Measurements from ENCODE around the gene AWAT1.

The AWAT1 gene

DNA sequence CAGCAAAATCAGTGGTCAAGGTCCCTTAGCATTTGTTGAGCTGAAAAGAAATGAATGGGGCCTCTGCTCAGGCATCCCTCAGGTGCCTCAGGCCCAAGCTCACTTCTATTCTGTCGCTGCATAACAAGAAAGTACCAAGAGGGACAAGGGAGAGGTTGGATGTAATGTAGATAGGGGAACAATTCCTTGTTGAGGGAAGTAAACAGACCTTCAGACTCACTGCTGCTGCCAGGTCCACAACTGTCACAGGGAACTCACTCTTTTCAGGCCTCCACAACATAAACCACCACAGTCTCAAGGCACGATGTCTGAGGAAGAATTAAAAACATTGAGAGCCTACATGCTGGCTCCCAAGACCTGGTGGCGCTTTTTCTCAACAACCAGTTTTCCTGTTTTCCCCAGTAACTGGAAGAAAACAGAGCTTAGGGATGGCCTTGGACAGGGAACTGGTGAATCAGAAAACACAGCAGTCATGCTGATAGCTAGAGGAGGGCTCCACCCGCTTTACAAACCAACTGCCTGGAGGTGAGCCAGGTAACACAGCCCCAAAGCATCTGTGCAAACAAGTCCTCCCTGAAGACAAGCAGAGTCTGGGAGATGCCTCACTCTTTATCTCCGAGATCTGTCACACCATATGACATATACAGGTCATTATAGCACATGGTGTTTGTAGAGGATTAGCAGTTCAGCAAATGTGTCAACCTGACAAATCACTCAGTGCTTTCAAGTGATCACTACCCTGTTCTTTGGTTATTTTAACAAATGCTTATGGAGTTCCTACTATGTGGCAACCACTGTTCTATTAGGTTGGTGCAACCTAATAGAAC lies 14.3 kb upstream of the AWAT1 start:
- H3K9ac ChIP-seq (ENCODE audit: low read length): no peak overlapping the region
- H3K4ac ChIP-seq (ENCODE audit: low read depth, low read length): no peak overlapping the region
- H3K79me1 ChIP-seq (ENCODE audit: low read length): no peaks in the 10 kb centered on the region
- H3K56ac ChIP-seq (ENCODE audit: low read length): no peak overlapping the region
- no peaks in the 10 kb centered on the region for H3K27me3 ChIP-seq (ENCODE audit: insufficient read depth, low read length, poor library complexity)
- H4K8ac ChIP-seq (ENCODE audit: low read depth, low read length): no peak overlapping the region
- no peaks in the 10 kb centered on the region for H3K4me1 ChIP-seq (ENCODE audit: control insufficient read depth, low read depth, low read length)
- DNase-seq: peak; percentile 18
- no peaks in the 10 kb centered on the region for H3K79me2 ChIP-seq (ENCODE audit: control insufficient read depth, insufficient read depth, low read length)
- no peak overlapping the region for H2BK15ac ChIP-seq (replicated peaks; ENCODE audit: low read depth)
- no peaks in the 10 kb centered on the region for H3K36me3 ChIP-seq (ENCODE audit: control insufficient read depth, insufficient read depth, low read length)
- no peak overlapping the region for H3K27ac ChIP-seq (ENCODE audit: low read depth, low read length)
- WGBS (ENCODE audit: extremely low coverage, insufficient coverage, low lambda C conversion rate): no CpG with 5 or more reads among the region's 5 CpGs
- no peak overlapping the region for H4K5ac ChIP-seq (ENCODE audit: low read length)
- no peak overlapping the region for H2BK120ac ChIP-seq (ENCODE audit: low read depth, low read length)
- no peak overlapping the region for H2BK5ac ChIP-seq (ENCODE audit: low read length)
- H3K4me3 ChIP-seq (ENCODE audit: low read length): no peak overlapping the region
- no peak overlapping the region for H2AK5ac ChIP-seq (ENCODE audit: low read length)
- H3K4me2 ChIP-seq (ENCODE audit: low read length): no peak overlapping the region
- H3K23ac ChIP-seq (ENCODE audit: low read length): no peak overlapping the region
- no peak overlapping the region for H3K18ac ChIP-seq (ENCODE audit: low read length)

DNA sequence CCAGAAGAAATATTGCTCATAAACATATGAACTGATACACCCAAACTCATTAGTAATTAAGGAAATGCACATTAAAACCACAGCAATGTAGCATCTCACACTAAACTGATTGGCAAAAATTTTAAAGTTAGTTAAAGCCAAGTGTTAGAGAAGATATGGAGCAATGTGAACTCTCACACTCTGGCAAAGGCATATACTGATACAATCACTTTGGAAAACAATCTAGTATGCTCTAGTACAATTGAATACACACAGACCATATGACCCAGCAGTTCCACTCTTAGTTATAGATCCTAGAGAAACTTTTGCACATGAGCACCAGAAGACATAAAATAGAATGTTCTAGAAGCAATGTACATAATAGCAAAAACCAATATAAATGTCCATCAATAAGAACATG lies 8.4 kb upstream of the AWAT1 start:
- DNase-seq: no peak
- Histone ChIP-seq H3K79me1 (ENCODE audit: low read length) (no peaks in the 10 kb centered on the region), H2AK5ac (ENCODE audit: low read length) (no peak overlapping the region)

DNA sequence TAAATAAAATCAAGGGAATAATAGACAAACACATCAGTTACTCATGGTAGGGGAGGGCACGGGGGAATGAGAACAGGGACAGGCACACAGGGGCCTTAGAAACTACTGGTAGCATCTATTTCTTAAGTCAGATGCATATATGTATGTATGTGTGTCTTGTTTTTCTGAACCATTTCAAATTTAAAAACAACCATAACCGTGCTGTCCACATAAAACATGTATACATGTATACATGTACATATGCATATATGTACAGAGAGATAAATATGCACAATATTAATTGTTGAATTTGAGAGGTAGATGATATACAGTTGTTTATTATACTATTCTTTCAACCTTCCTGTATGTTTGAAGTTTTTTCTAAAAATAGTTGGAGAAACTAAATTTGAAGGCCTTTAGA lies 7.8 kb upstream of the AWAT1 start:
- Histone ChIP-seq H3K79me1 (ENCODE audit: low read length) (no peaks in the 10 kb centered on the region), H2BK120ac (ENCODE audit: low read depth, low read length) (no peak overlapping the region), H3K36me3 (ENCODE audit: control insufficient read depth, insufficient read depth, low read length) (no peaks in the 10 kb centered on the region), H2AK5ac (ENCODE audit: low read length) (no peak overlapping the region), H3K4ac (ENCODE audit: low read depth, low read length) (no peak overlapping the region), H3K18ac (ENCODE audit: low read length) (no peak overlapping the region), H4K5ac (ENCODE audit: low read length) (no peak overlapping the region), H3K4me1 (ENCODE audit: control insufficient read depth, low read depth, low read length) (no peaks in the 10 kb centered on the region), H3K79me2 (ENCODE audit: control insufficient read depth, insufficient read depth, low read length) (no peaks in the 10 kb centered on the region), H4K8ac (ENCODE audit: low read depth, low read length) (no peak overlapping the region), H2BK15ac (replicated peaks; ENCODE audit: low read depth) (no peak overlapping the region), H3K23ac (ENCODE audit: low read length) (no peak overlapping the region), H3K9ac (ENCODE audit: low read length) (no peak overlapping the region), H3K56ac (ENCODE audit: low read length) (no peak overlapping the region), H3K27ac (ENCODE audit: low read depth, low read length) (no peak overlapping the region), H3K4me3 (ENCODE audit: low read length) (no peak overlapping the region), H3K4me2 (ENCODE audit: low read length) (no peak overlapping the region), H3K27me3 (ENCODE audit: insufficient read depth, low read length, poor library complexity) (no peaks in the 10 kb centered on the region), H2BK5ac (ENCODE audit: low read length) (no peak overlapping the region)
- no peak for DNase-seq
- WGBS (ENCODE audit: extremely low coverage, insufficient coverage, low lambda C conversion rate): no CpG with 5 or more reads among the region's 2 CpGs

More for the DNA sequence above, 8.4 kb upstream of the AWAT1 start:
- no peak overlapping the region for H3K56ac ChIP-seq (ENCODE audit: low read length)
- H3K4me3 ChIP-seq (ENCODE audit: low read length): no peak overlapping the region
- no peak overlapping the region for H4K8ac ChIP-seq (ENCODE audit: low read depth, low read length)
- no peak overlapping the region for H2BK5ac ChIP-seq (ENCODE audit: low read length)
- H2BK15ac ChIP-seq (replicated peaks; ENCODE audit: low read depth): no peak overlapping the region
- H3K27ac ChIP-seq (ENCODE audit: low read depth, low read length): no peak overlapping the region
- no peak overlapping the region for H3K4me2 ChIP-seq (ENCODE audit: low read length)
- no peak overlapping the region for H3K23ac ChIP-seq (ENCODE audit: low read length)
- H3K4me1 ChIP-seq (ENCODE audit: control insufficient read depth, low read depth, low read length): no peaks in the 10 kb centered on the region
- no peak overlapping the region for H3K18ac ChIP-seq (ENCODE audit: low read length)
- no peak overlapping the region for H2BK120ac ChIP-seq (ENCODE audit: low read depth, low read length)
- no peaks in the 10 kb centered on the region for H3K27me3 ChIP-seq (ENCODE audit: insufficient read depth, low read length, poor library complexity)
- H4K5ac ChIP-seq (ENCODE audit: low read length): no peak overlapping the region
- H3K79me2 ChIP-seq (ENCODE audit: control insufficient read depth, insufficient read depth, low read length): no peaks in the 10 kb centered on the region
- no peaks in the 10 kb centered on the region for H3K36me3 ChIP-seq (ENCODE audit: control insufficient read depth, insufficient read depth, low read length)
- no peak overlapping the region for H3K9ac ChIP-seq (ENCODE audit: low read length)
- no peak overlapping the region for H3K4ac ChIP-seq (ENCODE audit: low read depth, low read length)

DNA sequence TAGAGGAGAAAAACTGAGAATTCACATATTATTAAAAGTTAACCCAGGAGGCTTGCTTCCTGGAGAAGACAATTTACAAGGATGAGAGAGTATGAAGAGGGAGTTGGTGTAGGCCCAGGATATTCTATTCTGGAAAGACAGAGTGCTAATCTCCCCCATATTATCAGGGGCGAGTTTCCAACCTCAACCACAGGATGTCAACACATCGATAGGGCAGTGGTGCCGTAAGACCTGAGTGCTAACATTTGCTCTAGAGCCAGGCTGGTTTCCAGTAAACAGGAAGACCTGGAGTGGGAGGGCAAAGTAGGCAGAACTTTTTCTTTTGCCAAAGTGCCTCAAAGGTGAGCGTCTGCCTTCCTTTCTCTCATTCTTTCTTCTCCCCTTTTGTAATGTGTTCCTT lies 2.8 kb upstream of the AWAT1 start:
- H3K36me3 ChIP-seq (ENCODE audit: control insufficient read depth, insufficient read depth, low read length): no peaks in the 10 kb centered on the region
- no peak overlapping the region for H3K56ac ChIP-seq (ENCODE audit: low read length)
- H2BK15ac ChIP-seq (replicated peaks; ENCODE audit: low read depth): no peak overlapping the region
- no peaks in the 10 kb centered on the region for H3K27me3 ChIP-seq (ENCODE audit: insufficient read depth, low read length, poor library complexity)
- H2AK5ac ChIP-seq (ENCODE audit: low read length): no peak overlapping the region
- no peak overlapping the region for H3K4ac ChIP-seq (ENCODE audit: low read depth, low read length)
- H3K4me3 ChIP-seq (ENCODE audit: low read length): no peak overlapping the region
- no peak overlapping the region for H2BK5ac ChIP-seq (ENCODE audit: low read length)
- no peak overlapping the region for H3K9ac ChIP-seq (ENCODE audit: low read length)
- H2BK120ac ChIP-seq (ENCODE audit: low read depth, low read length): no peak overlapping the region
- H3K27ac ChIP-seq (ENCODE audit: low read depth, low read length): no peak overlapping the region
- no peak overlapping the region for H4K5ac ChIP-seq (ENCODE audit: low read length)
- no peak for DNase-seq
- no peak overlapping the region for H3K18ac ChIP-seq (ENCODE audit: low read length)
- no peak overlapping the region for H3K4me2 ChIP-seq (ENCODE audit: low read length)
- no peaks in the 10 kb centered on the region for H3K4me1 ChIP-seq (ENCODE audit: control insufficient read depth, low read depth, low read length)
- no CpG with 5 or more reads among the region's 4 CpGs for whole genome bisulfite sequencing (ENCODE audit: extremely low coverage, insufficient coverage, low lambda C conversion rate)
- H4K8ac ChIP-seq (ENCODE audit: low read depth, low read length): no peak overlapping the region
- H3K23ac ChIP-seq (ENCODE audit: low read length): no peak overlapping the region
- no peaks in the 10 kb centered on the region for H3K79me2 ChIP-seq (ENCODE audit: control insufficient read depth, insufficient read depth, low read length)
- no peaks in the 10 kb centered on the region for H3K79me1 ChIP-seq (ENCODE audit: low read length)

DNA sequence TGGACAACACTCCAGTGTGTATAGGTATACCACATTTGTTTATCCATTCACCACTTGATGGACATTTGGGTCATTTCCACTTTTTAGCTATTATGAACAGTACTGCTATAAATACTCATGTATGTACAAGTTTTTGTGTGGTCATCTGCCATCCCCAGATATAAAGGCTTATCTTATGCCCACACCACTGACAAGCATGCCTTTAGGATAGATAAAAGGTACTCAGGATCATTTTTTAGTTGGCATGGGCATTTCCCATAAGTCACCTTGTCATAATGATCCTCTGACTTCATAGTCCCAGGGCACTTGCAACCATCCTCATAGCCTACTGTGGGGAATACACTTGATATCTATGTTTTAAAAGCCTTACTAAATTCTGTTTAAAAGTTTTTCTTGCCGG lies 6.3 kb downstream of the AWAT1 start:
- Histone ChIP-seq H2AK5ac (ENCODE audit: low read length) (no peak overlapping the region), H3K4me2 (ENCODE audit: low read length) (no peak overlapping the region), H3K4me3 (ENCODE audit: low read length) (no peak overlapping the region), H3K23ac (ENCODE audit: low read length) (no peak overlapping the region), H4K5ac (ENCODE audit: low read length) (no peak overlapping the region), H3K9ac (ENCODE audit: low read length) (no peak overlapping the region), H3K4me1 (ENCODE audit: control insufficient read depth, low read depth, low read length) (no peaks in the 10 kb centered on the region), H3K56ac (ENCODE audit: low read length) (no peak overlapping the region), H3K27me3 (ENCODE audit: insufficient read depth, low read length, poor library complexity) (no peaks in the 10 kb centered on the region), H3K27ac (ENCODE audit: low read depth, low read length) (no peak overlapping the region), H3K36me3 (ENCODE audit: control insufficient read depth, insufficient read depth, low read length) (no peaks in the 10 kb centered on the region), H3K79me1 (ENCODE audit: low read length) (no peaks in the 10 kb centered on the region), H2BK5ac (ENCODE audit: low read length) (no peak overlapping the region), H2BK120ac (ENCODE audit: low read depth, low read length) (no peak overlapping the region), H3K79me2 (ENCODE audit: control insufficient read depth, insufficient read depth, low read length) (no peaks in the 10 kb centered on the region), H4K8ac (ENCODE audit: low read depth, low read length) (no peak overlapping the region), H3K18ac (ENCODE audit: low read length) (no peak overlapping the region), H2BK15ac (replicated peaks; ENCODE audit: low read depth) (no peak overlapping the region), H3K4ac (ENCODE audit: low read depth, low read length) (no peak overlapping the region)
- no peak for DNase-seq
- no CpG with 5 or more reads among the region's 1 CpG for WGBS (ENCODE audit: extremely low coverage, insufficient coverage, low lambda C conversion rate)

DNA sequence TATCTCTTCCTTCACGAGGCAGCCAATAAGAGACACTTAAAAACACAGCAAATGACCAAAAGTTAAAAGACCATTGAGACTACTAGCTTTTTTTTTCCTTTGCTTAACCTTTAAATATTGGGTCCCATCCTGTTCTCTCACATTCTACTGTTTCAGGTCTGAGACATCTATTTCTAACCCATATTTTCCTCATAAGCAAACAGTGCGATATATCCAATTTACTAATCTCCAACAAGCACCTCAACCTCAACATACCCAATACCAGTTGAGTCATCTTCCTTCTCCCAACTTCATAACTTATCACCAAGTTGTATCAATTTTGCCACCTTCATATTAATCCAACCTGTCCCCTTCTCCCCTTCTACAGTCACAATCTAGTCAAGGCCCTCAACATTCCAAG lies 7.0 kb downstream of the AWAT1 start:
- Histone ChIP-seq H3K4me1 (ENCODE audit: control insufficient read depth, low read depth, low read length) (no peaks in the 10 kb centered on the region), H2BK5ac (ENCODE audit: low read length) (no peak overlapping the region), H3K18ac (ENCODE audit: low read length) (no peak overlapping the region), H2AK5ac (ENCODE audit: low read length) (no peak overlapping the region), H3K27ac (ENCODE audit: low read depth, low read length) (no peak overlapping the region), H4K5ac (ENCODE audit: low read length) (no peak overlapping the region), H3K56ac (ENCODE audit: low read length) (no peak overlapping the region), H4K8ac (ENCODE audit: low read depth, low read length) (no peak overlapping the region), H3K4me2 (ENCODE audit: low read length) (no peak overlapping the region), H3K23ac (ENCODE audit: low read length) (no peak overlapping the region), H3K9ac (ENCODE audit: low read length) (no peak overlapping the region), H3K79me1 (ENCODE audit: low read length) (no peaks in the 10 kb centered on the region), H3K36me3 (ENCODE audit: control insufficient read depth, insufficient read depth, low read length) (no peaks in the 10 kb centered on the region), H2BK15ac (replicated peaks; ENCODE audit: low read depth) (no peak overlapping the region), H2BK120ac (ENCODE audit: low read depth, low read length) (no peak overlapping the region), H3K4me3 (ENCODE audit: low read length) (no peak overlapping the region), H3K4ac (ENCODE audit: low read depth, low read length) (no peak overlapping the region), H3K79me2 (ENCODE audit: control insufficient read depth, insufficient read depth, low read length) (no peaks in the 10 kb centered on the region), H3K27me3 (ENCODE audit: insufficient read depth, low read length, poor library complexity) (no peaks in the 10 kb centered on the region)
- WGBS (ENCODE audit: extremely low coverage, insufficient coverage, low lambda C conversion rate): 100% methylated on average over 1 of the region's 2 CpGs
- DNase-seq: no peak

Data from mesendoderm (in vitro differentiated cells).